ENCODE results near the gene TMEM86B.

TMEM86B gene

GRCh38 chr19:55262359-55262758 lies 33.8 kb upstream of the TMEM86B start:
- DNase-seq (no peak), ATAC-seq (no peak)
- Mint-ChIP-seq H3K27me3 (no peaks in the 10 kb centered on the region), H3K36me3 (ENCODE audit: low read depth) (peaks cover 19% of the 10 kb centered on the region), H3K9me3 (peaks cover 8% of the 10 kb centered on the region), H3K27ac (peak overlapping the region; percentile 8), H3K4me1 (peaks cover 14% of the 10 kb centered on the region), H3K4me3 (no peak overlapping the region)

DNA sequence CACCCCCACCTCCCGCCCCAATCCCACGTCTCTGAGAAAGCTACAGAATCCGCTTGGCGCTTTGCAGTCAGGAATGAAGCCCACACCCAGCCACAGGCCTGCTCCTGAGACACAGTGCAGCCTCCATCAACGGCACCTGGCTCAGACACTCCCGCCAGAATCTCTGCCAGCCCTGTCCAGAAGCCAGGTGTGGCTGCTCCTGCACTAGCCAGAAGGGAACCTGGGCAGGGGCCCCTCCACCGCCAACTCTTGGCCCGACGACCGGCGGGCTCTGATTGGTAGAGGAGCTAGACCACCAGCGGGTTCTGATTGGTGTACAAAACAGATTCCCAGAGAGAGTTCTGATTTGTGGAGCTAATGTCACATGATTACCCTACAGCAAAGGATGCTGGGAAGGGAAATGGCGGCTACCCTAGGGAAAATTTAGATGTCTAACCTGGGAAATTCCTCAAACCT lies 33.1 kb upstream of the TMEM86B start:
- Mint-ChIP-seq H3K27me3 (no peaks in the 10 kb centered on the region), H3K4me3 (no peak overlapping the region), H3K9me3 (peaks cover 6% of the 10 kb centered on the region), H3K4me1 (peaks cover 20% of the 10 kb centered on the region), H3K36me3 (ENCODE audit: low read depth) (peaks cover 24% of the 10 kb centered on the region), H3K27ac (no peak overlapping the region)
- ATAC-seq (no peak), DNase-seq (no peak)

- Mint-ChIP-seq H3K27me3 (no peaks in the 10 kb centered on the region), H3K4me1 (peaks cover 39% of the 10 kb centered on the region), H3K9me3 (no peaks in the 10 kb centered on the region), H3K27ac (peak overlapping the region; percentile 90), H3K36me3 (ENCODE audit: low read depth) (peaks cover 31% of the 10 kb centered on the region), H3K4me3 (peak overlapping the region; percentile 95)
- ATAC-seq, result no peak
- DNase-seq, result no peak
Observed at GRCh38 chr19:55259540-55260210, 31.1 kb upstream of the TMEM86B start.

- H3K36me3 Mint-ChIP-seq (ENCODE audit: low read depth), result peaks cover 36% of the 10 kb centered on the region
- no peaks in the 10 kb centered on the region for H3K9me3 Mint-ChIP-seq
- H3K4me1 Mint-ChIP-seq, result peaks cover 44% of the 10 kb centered on the region
- H3K27ac Mint-ChIP-seq, result peak within 1 kb of the TSS; percentile 99
- H3K4me3 Mint-ChIP-seq, result peak within 1 kb of the TSS; percentile 95
- ATAC-seq (peak; percentile 71), DNase-seq (peak; percentile 96)
- no peaks in the 10 kb centered on the region for H3K27me3 Mint-ChIP-seq
Observed at GRCh38 chr19:55258828-55259539, 30.4 kb upstream of the TMEM86B start, which contains the start of gene PPP6R1. PPP6R1 (minus strand) TSS chr19:55259017; CDS start chr19:55247103, 11,914 bp downstream.

DNA sequence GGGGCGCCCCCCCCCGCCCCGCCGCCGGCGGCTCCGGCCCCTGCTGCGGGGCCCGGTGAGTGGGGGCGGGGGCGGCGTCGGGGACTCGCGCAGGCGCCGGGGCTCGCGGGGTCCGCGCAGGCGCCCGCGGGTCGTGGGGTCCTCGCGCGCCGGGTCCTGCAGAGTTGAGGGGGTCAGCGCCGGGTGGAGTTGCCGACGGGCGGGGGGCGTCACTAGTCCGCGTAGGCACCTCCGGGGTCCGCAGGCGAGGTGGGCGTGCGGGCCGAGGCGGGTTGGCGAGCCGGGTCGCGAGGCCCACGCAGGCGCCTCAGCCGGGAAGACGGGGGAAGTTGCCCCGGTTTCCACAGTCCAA lies 29.9 kb upstream of the TMEM86B start:
- H3K27me3 Mint-ChIP-seq, result no peaks in the 10 kb centered on the region
- peak overlapping the region; percentile 95 for H3K4me3 Mint-ChIP-seq
- H3K36me3 Mint-ChIP-seq (ENCODE audit: low read depth), result peaks cover 41% of the 10 kb centered on the region
- DNase-seq, result peak; percentile 57
- ATAC-seq, result no peak
- H3K27ac Mint-ChIP-seq, result peak overlapping the region; percentile 90
- H3K4me1 Mint-ChIP-seq, result peaks cover 49% of the 10 kb centered on the region
- no peaks in the 10 kb centered on the region for H3K9me3 Mint-ChIP-seq

GRCh38 chr19:55257461-55258420 lies 29.2 kb upstream of the TMEM86B start:
- Mint-ChIP-seq H3K9me3 (no peaks in the 10 kb centered on the region), H3K4me1 (peaks cover 56% of the 10 kb centered on the region), H3K27me3 (no peaks in the 10 kb centered on the region), H3K36me3 (ENCODE audit: low read depth) (peaks cover 43% of the 10 kb centered on the region), H3K4me3 (peak overlapping the region; percentile 95), H3K27ac (peak overlapping the region; percentile 99)
- peak; percentile 38 for DNase-seq
- ATAC-seq, result no peak

DNA sequence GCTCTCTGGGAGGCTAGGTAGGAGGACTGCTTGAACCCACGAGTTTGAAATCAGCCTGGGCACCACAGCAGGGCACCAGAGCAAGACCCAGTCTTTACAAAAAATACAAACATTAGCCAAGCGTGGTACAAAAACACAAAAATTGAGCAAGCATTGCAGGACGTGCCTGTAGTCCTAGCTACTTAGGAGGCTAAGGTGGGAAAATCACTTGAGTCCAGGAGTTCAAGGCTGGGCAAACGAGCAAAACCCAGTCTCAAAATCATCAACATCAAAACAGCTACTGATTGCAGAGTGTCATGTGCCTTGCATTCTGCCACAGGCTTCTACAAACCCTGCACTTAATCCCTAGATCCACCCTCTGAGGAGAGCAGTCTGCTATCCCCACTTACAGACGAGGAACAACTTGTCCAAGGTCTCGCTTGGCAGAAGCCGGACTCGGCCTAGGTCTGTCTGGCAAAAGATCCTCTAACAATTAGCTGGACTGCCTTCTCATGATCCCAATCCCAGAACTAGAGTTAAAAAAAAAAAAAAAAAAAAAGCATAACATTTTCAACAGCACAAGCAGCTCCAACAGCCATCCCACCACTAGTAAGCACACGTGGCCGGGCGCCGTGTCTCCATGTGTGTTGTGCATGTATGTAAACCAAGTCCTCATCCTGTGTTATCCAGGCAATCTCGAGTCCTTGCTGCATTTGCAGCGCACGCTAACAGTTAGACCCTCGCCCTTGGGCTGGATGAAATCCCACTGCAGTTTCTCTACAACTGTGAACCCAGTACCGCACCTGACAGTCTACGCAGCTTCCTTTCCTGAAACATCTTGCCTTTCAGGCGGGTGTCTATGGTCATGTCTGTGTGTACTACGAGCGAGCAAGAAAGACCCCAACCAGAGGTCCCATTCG lies 28.2 kb upstream of the TMEM86B start:
- no peak for DNase-seq
- ATAC-seq, result no peak
- peak overlapping the region; percentile 99 for H3K27ac Mint-ChIP-seq
- no peaks in the 10 kb centered on the region for H3K9me3 Mint-ChIP-seq
- peaks cover 39% of the 10 kb centered on the region for H3K36me3 Mint-ChIP-seq (ENCODE audit: low read depth)
- H3K4me3 Mint-ChIP-seq, result peak overlapping the region; percentile 95
- peaks cover 66% of the 10 kb centered on the region for H3K4me1 Mint-ChIP-seq
- no peaks in the 10 kb centered on the region for H3K27me3 Mint-ChIP-seq

GRCh38 chr19:55255618-55256423 lies 27.3 kb upstream of the TMEM86B start:
- ATAC-seq, result peak; percentile 37
- Mint-ChIP-seq H3K27me3 (no peaks in the 10 kb centered on the region), H3K4me1 (peaks cover 76% of the 10 kb centered on the region), H3K4me3 (peak overlapping the region; percentile 95), H3K27ac (peak overlapping the region; percentile 99), H3K36me3 (ENCODE audit: low read depth) (peaks cover 47% of the 10 kb centered on the region), H3K9me3 (no peaks in the 10 kb centered on the region)
- peak; percentile 74 for DNase-seq

GRCh38 chr19:55254625-55254977 lies 26.0 kb upstream of the TMEM86B start:
- Mint-ChIP-seq H3K9me3 (no peaks in the 10 kb centered on the region), H3K27ac (peak overlapping the region; percentile 99), H3K36me3 (ENCODE audit: low read depth) (peaks cover 49% of the 10 kb centered on the region), H3K4me3 (peak overlapping the region; percentile 95), H3K4me1 (peaks cover 73% of the 10 kb centered on the region), H3K27me3 (no peaks in the 10 kb centered on the region)
- ATAC-seq (no peak), DNase-seq (no peak)

DNA sequence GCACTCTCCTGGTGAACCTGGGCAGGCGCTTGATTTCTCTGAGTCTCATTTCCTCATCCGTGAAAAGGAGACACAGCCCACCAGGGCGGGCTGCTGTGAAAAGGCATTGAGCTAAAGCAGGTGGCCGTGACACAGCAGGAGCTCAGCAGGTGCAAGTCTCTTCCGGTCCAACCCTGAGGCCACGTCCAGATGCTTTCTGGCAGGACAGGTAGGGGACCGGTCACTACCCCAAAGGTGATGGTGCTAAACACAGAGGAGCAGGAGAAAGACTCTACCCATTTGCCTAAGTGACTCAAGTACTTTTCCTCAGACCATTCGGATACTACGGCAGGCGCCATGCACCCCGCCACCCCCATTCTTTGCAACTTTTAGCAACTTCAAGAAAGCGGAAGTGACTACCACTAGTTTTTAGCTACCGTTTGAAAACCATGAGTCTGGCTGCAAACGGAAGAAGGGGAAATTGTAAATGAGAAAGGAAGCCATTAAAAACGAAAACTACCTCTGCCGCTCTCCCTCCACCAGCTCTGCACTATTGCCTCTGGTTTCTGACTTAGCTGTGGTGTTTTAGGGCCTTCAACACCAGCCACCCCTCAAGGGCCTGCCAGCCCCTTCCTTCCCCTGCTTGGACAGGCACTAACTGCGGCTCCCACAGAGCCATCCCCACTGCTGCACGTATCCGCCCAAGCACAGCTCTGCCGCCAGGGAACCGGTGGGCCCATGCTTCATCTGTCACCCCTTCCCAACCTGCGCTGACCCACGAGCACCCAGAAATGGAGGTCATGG lies 25.5 kb upstream of the TMEM86B start:
- peaks cover 49% of the 10 kb centered on the region for H3K36me3 Mint-ChIP-seq (ENCODE audit: low read depth)
- DNase-seq (peak; percentile 57), ATAC-seq (peak; percentile 3)
- peaks cover 71% of the 10 kb centered on the region for H3K4me1 Mint-ChIP-seq
- no peaks in the 10 kb centered on the region for H3K27me3 Mint-ChIP-seq
- peak overlapping the region; percentile 99 for H3K27ac Mint-ChIP-seq
- peak overlapping the region; percentile 95 for H3K4me3 Mint-ChIP-seq
- H3K9me3 Mint-ChIP-seq, result no peaks in the 10 kb centered on the region

DNA sequence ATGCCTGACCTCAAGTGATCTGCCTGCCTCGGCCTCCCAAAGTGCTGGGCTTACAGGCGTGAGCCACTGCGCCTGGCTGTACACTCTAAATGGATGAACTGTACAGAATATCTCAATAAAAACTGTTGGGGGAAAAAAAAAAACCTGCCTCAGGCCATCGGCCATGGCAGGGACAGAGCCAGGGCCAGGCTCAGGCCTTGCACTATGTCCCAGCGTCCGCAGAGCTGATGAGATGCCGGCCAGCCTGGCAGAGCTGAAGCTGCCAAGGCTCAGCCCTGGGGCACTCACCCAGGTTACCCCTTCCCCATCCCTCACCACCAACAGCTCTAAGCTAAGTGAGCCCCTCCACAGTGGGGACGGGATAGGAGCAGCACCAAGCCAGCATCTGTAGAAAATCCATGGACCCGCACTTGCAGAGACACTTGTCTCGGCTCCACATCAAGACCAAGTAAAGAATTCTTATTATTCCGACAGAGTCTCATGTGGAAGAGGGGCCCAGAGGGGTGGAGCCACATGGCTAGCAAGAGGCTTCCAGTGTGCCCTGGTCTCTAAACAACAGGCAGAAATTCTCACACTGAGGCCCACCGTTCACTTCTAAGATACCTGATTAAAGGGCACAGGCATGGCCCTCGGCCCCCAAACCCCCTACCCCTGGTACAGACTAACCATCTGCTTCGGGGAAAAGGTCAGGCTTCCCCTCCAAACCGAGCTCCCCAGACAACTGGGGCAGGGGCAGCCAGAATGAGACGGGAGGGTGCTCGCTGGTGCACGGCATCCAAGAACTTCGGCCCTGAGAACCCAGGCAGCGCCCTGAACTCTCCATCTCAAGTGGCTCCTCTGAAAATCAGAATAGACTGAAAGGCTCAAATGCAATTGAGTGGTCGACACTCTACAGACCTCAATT lies 24.4 kb upstream of the TMEM86B start:
- Mint-ChIP-seq H3K4me3 (peak overlapping the region; percentile 95), H3K4me1 (peaks cover 80% of the 10 kb centered on the region), H3K9me3 (no peaks in the 10 kb centered on the region), H3K27ac (peak overlapping the region; percentile 99), H3K27me3 (no peaks in the 10 kb centered on the region), H3K36me3 (ENCODE audit: low read depth) (peaks cover 48% of the 10 kb centered on the region)
- DNase-seq (peak; percentile 22), ATAC-seq (no peak)
